ENCODE measurements around the gene SUCLA2.

Gene SUCLA2

DNA sequence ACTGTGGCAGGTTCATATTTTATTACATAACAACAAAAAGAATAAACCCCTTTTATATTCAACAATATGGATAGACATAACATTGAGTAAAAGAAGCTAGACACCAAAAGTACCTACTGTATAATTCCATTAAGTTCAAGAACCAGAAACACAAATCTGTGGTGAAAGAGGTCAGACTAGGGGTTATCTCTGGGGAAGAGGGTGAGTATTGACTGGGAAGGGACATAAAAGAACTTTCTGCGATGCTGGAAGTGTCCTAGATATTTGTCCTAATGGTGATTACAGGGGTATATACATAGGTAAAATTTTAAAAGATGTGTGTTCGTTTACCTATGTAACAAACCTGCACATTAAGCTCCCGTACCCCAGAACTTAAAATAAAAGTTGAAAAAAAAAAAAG is 103.0 kb downstream of the SUCLA2 start:
- no peak for DNase-seq

GRCh38 chr13:47897411-47898050 is 103.5 kb downstream of the SUCLA2 start:
- DNase-seq = no peak

DNA sequence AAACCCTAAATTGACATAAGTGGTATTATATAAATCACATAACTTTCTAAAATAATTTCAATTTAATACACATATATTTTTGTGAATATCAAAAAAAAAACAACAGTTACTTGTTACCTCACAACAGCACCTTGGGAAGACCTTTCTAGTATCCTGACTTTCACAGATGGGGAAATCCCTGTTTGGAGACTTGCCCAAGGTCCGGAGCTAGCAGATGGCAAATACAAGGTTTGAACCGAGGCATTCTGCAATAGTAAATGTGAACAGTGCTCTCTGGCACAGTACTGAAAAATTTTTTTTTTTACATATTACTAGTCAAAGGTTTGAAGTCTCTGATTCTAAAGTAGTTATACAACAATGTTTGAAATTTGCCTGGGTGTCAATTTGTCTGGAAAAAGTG is 104.5 kb downstream of the SUCLA2 start:
- no peak for DNase-seq

DNA sequence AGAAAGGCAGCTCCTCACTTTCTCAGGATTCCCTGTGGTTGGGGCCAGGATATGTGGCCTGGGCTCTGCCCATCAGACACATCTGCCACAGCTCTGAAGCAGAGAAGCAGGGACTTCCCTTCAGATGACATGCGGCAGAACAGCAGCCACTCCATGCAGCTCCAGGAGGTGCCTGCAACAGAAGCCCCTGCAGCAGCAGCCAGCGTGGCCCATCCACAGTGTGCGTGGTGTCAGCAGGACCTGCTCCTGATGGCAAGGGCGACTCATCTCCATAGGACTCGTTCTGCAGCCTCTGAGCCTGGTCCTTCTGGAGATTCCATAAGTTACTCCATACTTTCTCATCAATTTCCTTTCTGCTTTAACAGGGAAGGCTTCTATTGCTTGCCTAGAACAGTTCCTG is 105.0 kb downstream of the SUCLA2 start:
- DNase-seq = no peak

- no peak for DNase-seq
Observed at GRCh38 chr13:47893527-47893926, 107.5 kb downstream of the SUCLA2 start.

Measured in activated CD4-positive, alpha-beta T cell treated with anti-CD3 and anti-CD28 coated beads, Interleukin-2, amount 50 U/mL, for 48 hours (primary cell).